Measurements from ENCODE around the gene CDK14.

DNA sequence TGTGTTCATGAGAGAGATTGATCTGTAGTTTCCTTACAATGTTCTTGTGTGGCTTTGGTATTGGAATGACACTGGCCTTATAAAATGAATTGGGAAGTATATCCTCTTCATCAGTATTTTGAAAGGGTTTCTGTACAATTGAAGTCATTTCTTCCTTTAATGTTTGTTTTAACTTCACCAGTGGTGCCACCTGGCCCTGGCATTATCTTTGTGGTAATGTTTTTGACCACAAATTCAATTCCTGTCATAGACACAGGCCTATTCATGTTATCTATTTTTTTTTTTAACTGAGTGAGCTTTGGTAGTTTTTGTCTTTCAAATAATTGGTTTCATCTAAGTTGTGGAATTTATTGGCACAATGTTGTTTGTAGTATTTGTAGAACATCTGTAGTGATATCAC, 127.7 kb downstream of the CDK14 start:
- TF ChIP-seq, protein P1, sequence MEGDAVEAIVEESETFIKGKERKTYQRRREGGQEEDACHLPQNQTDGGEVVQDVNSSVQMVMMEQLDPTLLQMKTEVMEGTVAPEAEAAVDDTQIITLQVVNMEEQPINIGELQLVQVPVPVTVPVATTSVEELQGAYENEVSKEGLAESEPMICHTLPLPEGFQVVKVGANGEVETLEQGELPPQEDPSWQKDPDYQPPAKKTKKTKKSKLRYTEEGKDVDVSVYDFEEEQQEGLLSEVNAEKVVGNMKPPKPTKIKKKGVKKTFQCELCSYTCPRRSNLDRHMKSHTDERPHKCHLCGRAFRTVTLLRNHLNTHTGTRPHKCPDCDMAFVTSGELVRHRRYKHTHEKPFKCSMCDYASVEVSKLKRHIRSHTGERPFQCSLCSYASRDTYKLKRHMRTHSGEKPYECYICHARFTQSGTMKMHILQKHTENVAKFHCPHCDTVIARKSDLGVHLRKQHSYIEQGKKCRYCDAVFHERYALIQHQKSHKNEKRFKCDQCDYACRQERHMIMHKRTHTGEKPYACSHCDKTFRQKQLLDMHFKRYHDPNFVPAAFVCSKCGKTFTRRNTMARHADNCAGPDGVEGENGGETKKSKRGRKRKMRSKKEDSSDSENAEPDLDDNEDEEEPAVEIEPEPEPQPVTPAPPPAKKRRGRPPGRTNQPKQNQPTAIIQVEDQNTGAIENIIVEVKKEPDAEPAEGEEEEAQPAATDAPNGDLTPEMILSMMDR (IDR thresholded peaks at IDR 0.05; ENCODE audit: poor library complexity, severe bottlenecking), result no peak
- TF ChIP-seq REST (IDR thresholded peaks at IDR 0.05; ENCODE audit: borderline replicate concordance), result no peak
- no peak for TF ChIP-seq MXI1 (conservative IDR thresholded peaks at IDR 0.05; ENCODE audit: poor library complexity, severe bottlenecking)
- TF ChIP-seq EZH2 (IDR thresholded peaks at IDR 0.05; ENCODE audit: borderline replicate concordance, insufficient read depth, low read length, poor library complexity, severe bottlenecking), result no peak
- TF ChIP-seq POLR2AphosphoS5 (IDR thresholded peaks at IDR 0.05), result no peak
